Activated CD4-positive, alpha-beta T cell treated with anti-CD3 and anti-CD28 coated beads, Interleukin-2, Interleukin-6, amounts not matched to agents 100 ng/mL and 50 ng/mL, durations not matched to agents 16 hours and 8 hours (primary cell): ENCODE measurements around the gene ITGB5.
"Not testable (repeated sequence)": the region's sequence is repeated elsewhere in the genome, so short reads cannot be mapped to it uniquely, and the experiment has no call there.

Experiments
- DNase-seq: peaks from one replicate; pipeline ENCODE4 v3.0.0-alpha.2; 2020

Gene ITGB5

DNA sequence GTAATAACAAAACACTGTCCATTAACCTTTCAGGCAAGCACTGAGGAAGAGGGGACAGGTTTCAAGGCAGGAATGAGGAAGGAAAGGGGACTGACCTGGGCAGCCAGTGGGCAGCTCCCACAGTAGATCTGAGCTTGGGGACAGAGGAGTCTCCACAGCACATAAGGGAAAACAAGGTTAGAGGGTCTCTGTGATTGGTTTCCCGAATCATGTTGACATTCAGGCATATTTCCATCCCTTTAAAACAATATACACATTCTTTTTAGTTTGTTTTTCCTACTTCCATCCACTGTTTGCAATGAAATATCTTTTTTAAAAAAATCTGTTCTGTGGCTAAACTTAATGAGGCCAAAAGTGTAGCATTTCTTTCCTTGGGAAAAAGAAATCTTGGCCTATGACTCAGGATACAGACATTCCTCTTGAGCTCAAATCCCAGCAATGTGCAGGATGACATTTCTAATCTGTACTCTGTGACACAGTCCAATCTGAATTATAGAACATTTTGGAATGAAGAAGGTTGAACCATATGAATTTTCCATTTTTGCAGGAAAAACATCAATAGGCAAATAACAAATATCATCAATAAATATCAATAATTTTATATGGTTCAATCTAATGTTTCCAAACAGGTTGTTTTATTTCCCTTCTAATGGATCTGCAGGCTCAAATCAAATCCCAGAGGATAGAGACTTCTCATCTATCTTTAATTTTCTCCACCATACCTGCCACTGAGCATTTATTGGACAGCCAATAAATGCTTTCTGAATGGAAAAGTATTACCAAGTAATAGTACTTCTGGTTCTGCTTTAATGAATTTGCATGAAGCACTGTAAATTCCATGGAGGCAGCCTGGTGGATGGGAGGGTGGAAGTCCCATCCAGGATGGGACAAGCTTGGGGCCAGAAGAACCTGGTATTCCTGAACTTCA, 54.1 kb downstream of the ITGB5 start:
- no peak for DNase-seq

DNA sequence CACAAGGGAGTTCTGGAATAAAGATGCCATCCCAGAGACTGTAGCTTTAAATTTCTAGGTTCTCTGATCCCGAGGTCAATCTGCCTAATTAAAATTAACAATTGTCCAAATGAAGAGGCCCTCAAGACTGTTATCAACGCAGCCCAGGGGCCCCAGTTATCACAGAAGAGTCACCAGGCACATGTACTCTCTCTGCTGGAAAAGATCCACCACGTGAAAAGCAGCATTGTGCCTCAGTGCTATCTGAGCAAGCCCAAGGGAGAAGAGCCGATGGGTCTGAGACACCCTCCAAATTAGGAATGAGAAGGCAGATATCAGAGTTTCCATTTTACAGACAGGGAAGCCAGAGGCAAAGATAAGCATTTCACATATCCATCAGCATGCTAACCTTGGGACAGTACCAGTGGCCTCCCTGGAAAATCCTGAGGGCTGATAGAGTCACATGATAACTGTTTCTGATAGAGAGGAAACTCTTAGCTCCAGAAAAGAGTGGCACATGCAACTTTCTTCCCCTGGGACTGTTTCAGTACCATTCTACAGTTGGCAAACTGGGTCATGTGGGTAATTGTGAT, 55.5 kb downstream of the ITGB5 start:
- no peak for DNase-seq

DNA sequence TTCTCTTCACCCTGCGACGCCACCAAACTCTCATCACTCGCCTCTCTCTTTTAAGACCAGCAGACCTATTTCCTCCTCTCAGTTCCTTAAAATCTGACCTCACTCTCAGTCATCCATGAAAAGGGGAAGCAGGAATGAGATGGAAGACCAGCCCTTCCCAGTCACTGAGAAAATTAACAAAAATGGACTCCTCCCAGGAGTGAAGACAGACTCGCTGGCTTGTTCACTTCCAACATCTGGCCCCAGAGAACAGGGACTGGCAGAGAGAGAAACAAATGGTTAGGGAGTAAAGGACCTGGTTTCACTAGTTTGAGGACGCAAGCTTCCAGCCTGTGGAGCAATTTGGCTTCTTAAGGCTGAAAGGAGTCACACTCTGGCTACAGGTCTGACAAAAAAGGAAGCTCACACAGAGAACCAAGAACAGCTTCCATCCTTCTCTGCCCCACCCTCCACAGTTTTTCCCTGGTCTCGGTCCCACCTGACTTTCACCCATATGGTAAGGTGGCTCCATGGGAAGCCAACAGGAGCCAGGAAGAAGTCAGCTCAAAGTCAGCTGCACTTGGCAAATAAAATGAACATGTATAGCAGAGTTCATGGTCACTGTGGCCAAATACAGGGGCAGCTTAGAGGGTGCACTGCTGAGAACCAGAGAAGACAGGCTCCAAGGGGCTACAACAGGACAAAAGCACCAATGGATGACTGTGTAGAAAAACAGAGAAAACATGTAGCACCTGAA, 57.2 kb downstream of the ITGB5 start:
- no peak for DNase-seq

DNA sequence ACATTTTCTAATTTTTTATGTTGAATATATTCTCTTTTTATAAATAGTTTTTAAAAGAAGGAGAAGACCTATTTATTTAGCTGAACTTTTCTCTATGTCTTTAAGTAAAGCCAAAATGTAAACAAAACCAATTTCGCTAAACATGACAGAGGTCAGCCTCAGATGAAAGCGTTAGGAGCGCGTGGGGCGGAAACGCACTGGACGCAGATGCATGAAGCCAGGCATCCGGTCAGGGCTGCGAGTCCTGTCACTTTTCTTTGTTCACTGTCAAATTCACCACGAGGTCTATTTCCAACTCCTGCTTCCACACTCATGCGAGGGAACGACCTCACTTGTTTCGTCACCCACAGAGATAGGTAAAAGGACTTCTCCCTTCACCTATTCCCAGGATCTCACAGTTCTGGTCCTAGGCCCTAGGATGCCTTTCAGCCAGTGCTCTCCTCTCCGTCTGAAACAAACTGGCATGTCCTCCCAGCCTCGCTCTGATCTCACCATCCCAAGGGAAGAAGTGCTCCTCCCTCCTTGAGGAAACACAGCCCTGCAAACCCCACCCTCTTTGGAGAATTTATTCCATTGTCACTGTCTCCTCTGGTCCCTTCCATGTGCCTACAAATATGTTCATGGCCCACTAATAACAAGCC, 57.9 kb downstream of the ITGB5 start:
- no peak for DNase-seq

DNA sequence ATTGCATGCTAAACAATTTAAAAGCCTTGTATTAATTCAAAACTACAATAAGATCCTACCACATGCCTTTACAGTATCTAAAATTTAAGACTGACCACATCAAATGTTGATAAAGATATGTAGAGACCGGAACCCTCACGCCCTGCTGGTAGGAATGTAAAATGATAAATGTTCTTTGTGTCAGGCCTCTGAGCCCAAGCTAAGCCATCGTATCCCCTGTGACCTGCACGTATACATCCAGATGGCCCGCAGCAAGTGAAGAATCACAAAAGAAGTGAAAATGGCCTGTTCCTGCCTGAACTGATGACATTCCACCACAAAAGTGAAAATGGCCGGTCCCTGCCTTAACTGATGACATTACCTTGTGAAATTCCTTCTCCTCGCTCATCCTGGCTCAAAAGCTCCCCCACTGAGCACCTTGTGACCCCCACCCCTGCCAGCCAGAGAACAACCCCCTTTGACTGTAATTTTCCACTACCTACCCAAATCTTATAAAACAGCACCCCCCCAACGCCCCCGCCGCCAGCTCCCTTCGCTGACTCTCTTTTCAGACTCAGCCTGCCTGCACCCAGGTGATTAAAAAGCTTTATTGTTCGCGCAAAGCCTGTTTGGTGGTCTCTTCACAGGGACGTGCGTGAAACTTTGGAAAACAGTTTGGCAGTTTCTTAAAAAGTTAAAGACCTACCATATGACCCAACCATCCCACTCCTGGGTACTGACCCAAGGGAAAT, 59.5 kb downstream of the ITGB5 start:
- DNase-seq = not testable (repeated sequence)

DNA sequence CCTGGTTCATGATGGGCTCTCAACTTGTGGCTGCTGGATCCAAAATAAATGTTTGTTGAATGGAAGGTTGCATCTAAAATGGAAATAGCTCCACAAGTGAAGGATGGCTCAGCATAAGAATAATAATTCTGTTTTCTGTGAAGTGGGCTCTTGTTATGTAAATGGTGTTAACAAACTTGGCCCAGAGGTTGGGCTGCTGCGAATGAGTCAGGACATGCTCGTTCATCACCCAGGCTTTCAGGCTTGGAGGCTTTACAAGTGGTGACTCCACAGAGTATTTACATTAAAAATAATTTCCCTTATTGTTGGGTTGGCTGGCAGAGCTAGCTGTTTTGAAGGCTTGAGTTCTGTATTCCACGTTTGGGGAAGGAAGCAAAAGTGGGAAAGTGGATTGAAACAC, 60.5 kb downstream of the ITGB5 start:
- no peak for DNase-seq

DNA sequence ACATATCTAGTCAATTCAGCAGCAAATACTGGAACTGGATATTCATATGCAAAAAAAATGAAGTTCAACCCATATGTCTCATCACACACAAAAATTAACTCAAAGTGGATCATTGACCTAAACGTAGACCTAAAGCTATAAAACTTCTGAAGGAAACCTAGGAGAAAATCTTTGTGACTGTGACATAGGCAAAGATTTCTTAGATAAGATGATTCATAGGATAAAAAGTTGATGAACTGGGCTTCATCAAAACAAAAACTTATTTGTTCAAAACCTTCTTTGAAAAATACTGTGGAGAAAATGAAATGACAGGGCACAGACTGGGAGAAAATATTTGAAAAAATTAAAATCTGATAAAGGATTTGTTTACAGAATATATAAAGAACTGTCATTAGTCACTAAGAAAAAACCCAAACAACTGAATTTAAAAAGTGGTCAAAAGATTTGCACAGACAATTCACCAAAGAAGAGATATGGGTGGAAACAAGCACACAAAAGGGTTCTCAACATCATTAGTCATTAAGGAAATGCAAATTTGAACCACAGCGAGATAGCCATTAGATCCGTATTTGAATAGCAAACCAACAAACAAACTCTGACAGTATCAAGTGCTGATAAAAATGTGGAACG, 62.8 kb downstream of the ITGB5 start:
- no peak for DNase-seq

DNA sequence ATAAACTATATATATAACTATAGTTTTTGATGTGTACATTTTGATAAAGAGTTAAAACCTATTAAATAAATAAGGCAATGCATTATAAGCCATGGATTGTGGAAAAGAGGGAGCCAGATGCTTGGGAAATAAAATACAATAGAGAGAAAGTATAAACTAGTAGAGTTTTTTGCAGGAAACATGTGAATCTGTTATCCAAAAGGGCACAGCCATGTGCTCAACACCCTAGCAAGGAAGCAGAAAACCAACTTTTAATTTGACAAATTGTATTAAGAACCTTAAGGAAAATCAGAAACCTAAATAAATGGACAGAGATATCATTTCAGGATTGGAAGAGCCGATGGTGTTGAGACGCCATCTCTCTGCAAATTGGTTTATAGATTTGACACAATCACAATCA, 63.5 kb downstream of the ITGB5 start:
- DNase-seq = no peak

DNA sequence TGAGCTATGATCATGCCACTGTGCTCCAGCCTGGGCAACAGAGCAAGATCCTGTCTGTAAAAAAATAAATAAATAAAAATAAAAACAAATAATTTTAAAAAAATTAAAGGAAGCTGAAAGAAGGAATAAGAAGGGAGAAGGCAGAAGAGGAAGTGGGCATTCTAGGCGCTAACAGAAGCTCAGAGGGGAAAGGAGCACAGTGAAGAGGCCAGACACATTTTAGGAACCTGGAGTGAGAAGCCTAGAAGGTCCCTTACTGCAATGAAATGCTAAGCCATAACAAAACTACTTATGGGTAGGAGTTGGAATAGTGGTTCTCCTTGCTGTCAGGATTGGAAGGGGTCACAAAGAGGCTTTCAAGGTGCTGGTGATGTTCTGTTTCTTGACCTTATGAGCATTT, 64.0 kb downstream of the ITGB5 start:
- no peak for DNase-seq

DNA sequence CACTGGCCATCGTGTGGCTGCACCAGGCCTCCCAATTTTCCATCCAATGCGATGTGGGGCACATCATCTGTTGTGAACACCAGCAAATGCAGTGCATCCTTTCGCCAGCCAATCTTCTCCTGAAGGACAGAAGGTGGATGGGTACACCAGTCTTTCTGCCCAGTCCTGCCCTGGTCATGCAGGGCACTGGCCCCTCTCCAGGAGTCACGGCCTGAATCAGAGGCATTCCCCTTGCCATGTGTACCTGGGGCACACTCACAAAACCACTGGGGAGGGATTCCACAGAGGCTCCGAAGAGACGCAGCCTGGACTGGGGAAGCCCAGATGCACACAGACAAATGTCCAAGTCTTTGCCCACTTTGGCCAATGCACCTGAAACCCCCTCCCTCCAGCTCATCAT, 65.8 kb downstream of the ITGB5 start:
- DNase-seq = no peak

DNA sequence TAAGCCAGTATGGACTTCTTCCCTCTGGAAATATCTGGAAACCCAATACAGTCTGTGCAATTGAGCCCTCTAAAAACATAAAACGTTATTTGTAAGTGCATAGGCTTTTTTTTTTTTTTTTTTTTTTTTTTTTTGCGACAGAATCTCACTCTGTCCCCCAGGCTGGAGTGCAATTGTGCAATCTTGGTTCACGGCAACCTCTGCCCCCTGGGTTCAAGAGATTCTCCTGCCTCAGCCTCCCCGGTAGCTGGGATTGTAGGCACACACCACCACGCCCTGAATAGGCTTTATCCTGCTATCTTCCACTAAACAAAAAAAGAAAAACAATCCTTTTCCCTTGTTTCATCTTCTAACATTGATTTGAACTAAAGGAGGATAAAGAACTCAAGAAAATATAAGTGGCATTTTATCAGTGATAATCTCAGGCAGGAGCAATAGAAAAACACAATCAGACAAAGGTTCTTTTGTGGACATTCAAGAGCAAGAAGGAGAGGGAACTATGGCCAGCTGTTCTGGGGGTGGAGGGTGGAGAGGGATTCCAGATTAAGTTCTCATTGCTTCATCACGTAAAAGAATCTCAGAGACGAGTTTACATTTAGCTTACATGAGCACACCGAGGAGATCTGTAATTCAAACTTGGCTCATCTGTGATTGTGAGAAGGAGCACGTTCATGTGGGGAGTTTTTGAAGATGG, 68.6 kb downstream of the ITGB5 start:
- no peak for DNase-seq

DNA sequence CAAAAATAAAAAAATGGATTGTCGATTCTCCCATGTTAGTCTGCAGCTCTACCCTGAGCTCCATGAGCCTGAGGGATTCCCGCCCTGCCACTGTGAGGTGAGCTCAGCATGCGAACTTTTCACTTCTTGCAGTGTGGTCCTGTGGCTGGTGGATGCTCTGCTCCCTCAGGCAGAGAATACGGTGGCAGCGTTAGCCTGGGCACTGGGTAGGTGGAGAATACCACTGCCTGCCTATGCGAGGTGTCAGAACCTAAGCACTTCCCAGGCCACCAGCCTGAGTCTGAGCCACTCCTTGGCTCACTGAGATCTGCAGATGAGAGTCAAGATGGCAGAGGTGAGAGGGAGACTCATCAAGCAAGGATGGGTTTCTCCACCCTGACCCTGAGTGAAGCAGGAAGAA, 70.1 kb downstream of the ITGB5 start:
- no peak for DNase-seq

DNA sequence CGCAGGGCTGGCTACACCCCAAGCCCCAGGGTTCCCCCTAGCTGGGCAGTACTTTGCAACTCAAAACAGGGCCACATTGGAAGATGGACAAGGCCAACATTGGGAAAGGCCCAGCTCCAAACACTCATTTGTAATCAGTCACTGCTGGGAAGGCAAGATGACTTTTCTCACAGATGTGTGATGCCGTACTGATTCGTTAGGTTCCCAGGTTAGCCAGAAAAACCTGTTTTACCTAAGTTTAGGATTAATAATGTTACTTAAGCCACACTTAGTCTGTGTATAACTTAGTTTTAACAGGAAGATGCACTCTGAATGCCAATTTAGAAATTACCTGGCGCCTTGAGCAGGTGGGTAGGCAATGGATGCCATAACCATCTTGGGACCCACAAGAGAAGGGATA, 71.0 kb downstream of the ITGB5 start:
- DNase-seq = no peak

DNA sequence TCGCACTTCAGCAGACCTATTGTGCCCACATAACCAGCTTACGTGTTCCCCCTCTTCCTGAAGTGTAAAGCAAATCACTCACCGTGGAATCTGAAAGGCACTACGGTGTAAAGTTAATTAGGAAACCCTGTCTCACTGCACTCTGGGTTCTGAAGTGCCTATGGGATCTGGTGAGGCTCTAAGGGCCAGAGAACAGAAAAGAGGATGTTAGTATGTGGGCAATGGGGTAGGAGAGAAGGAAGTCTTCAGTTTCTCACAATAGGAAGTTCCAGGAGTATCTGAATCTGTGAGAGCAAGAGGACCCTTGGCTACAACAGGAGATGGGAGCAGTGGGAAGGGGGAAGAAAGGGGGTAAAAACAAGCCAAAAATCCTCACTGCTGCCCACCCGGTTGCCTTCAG, 71.4 kb downstream of the ITGB5 start:
- DNase-seq = no peak

DNA sequence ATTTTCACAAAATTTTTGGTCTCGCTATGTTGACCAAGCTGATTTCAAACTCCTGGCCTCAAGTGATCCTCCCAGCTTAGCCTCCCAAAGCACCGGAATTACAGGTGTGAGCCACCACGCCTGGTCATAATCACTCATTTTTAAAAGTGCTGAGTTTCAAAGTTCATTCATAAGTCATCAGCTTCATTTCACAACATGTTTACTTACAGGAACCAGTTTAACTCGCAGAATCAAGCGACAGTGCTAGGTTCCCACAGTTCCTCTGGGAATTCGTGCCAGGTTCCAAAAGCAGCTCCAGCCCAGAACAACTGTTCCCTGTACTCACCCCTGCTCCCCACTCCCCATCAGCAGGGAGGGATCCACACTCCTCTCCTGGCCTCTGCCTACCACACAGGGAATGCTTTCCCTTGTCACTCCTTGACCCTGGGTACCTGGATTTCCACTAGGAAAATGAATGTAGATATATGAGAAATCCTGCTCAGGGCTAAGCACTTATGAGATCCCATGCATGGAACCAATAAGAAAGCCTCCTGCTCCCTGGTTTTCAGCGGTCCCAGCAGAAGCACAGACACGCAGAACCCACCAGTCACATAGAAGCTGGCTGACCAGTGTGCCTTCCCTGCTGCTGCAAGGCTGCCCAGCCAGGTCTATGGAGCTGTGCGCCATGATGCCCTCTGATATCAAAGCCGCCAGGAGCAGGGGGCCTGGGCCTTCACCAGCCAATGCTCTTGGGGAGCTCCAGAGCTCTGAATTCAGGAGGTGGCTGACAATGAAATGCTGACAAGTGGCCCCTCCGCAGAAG, 72.3 kb downstream of the ITGB5 start:
- no peak for DNase-seq

DNA sequence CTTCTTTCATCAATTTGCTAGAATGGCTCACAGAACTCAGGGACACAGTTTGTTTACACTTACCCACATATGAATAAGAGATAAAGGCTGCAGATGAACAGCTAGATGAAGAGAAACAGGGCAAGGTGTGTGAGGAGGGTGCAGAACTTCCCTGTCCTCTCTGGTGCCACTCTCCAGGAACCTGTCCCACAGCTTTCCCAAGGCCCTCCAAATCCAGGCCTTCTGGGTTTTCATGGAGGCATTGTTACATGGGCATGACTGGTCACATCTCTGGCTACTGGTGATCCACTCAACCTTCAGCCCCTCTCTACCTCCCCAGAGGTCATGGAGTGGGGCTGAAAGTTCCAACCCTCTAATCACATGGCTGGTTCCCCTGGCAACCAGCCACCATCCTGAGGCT, 73.6 kb downstream of the ITGB5 start:
- no peak for DNase-seq

DNA sequence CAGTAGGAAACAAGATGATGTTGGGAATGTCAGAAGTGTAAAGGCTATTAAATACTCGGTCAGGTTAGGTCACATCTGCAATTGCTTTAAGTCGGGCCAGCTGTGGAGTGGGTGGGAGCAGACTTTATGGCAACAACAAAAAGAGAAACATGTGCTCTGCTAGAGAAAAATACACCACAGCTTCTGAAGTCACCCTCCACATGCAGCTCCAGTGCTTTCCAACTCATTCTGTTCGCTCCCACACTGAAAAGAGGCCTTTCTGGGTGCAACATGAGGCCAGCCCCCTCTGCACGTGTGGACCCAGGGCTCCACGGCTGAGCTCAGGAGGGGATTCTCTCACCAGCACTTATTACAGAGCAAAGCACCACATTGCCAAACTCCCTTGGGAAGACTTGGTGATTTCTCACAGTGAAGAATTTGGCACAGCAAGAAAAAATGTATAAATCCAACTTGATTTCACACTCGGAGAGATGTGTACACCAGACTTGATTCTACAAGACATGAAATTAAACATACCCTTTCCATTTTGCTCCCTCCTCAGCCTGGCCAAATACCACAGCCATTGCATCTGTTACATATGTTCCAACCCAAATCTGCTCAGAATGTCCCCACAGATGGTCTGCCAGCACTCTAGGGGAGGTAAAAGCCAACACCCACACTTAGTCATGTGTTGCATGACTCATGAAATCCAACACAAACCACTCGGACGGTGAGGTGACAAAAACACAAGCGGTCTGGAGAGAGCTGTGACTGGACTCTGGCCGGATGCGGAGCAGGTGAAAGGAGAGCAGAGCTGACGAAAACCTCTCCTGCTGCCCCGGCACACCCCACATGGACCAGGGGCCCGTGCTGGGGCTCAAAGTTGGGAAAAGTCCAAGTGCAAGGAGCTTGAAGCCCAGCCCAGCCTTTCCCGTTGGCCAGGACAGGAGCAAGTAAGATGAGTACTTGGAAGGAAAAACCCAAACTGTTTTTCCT, 74.6 kb downstream of the ITGB5 start:
- DNase-seq = peak; percentile 26

DNA sequence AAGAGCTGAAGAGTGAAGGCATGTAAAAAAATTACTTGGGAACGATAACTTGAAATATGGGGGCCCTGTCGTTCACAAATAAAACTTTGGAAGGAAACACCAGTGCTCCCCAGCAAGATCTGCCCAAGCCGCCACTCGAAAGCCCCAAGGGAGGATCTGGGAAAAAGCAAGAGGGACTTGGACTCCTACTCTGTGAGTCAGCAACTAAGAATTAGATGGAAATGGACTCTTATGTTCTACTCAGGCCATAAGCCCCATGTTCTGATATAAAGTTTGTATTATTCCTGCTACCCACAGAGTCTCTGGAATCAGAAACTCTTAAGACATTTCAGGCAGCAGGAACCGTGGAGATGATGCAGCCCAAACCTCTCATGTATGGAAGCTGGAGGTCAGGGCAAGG, 75.7 kb downstream of the ITGB5 start:
- no peak for DNase-seq

DNA sequence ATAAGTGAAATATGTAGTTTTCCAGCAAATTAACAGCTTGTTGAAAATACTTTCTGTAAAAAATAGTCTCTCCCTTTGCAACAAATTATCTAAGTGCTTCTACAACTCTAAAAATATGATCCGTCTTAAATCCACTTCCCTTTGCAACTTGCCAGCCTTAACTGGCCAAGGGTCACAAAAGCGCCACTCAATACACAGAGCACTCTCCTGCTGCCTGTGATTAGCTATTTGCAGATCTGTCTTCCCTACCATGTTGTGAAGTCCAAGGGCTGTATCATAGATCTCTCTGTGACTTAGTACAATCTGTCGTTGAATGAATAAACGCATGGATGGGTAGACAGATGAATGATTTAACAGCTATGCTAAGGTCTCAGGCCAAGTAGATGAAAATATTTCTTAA, 76.2 kb downstream of the ITGB5 start:
- DNase-seq = no peak

DNA sequence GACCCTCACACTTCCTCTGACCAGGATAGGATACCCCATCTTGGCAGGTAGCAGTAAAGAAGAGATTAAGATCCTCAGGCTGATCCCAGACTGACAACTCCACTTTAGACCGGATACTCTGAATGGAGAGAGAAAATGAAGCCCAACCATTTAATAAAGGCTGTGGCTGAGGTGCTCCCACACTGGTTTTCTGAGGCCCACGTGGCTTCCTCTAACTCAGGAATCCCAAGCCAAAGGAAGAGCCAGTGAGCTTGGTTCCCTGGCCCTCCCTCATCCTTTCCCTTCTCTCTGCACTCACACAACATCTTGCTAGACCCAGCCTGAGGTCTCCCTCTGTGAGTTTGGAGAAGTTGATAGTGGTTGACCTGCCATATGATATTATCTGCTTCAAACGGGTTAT, 78.1 kb downstream of the ITGB5 start:
- DNase-seq = no peak
